Astrocyte of the spinal cord (primary cell): ENCODE data around the gene CGNL1.

ENCODE experiments used
- DNase-seq: peaks from one replicate; pipeline ENCODE4 v3.0.0; 2011; ENCODE audit warnings: low read depth, low spot score
- H3K4me3 ChIP-seq: 2 replicates; pipeline ENCODE4 v1.5.1; 2011; ENCODE audit warnings: low read depth, mild to moderate bottlenecking, low read length, moderate library complexity
- in situ Hi-C: cut with HindIII; loops from 2 replicates; pipeline ENCODE4 v1.10.0; 2017; ENCODE audit warnings: low sequenced_read_pairs
- TF ChIP-seq, protein P1 (sequence below): IDR thresholded peaks from 2 replicates; pipeline ENCODE4 v1.5.1; 2012; ENCODE audit warnings: low read depth, mild to moderate bottlenecking, low read length, inconsistent platforms

The CGNL1 gene

DNA sequence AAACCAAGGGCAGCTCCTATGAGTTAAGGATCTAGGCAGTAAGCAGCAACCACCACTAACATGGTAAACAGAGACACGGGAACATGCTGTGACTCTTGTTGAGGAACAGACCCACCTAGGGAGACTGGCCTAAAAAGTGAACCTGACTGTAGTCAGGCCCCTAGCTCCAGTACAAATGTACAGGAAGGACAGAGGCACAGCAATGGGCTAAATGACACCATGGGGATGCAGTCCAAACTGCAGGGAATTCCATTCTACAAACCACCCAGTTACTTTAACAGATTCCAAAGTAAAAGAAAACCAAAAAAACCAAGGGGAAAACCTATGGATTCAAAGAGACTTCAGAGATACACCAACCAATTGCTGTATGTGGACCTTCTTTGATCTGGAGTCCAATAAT is 28.2 kb upstream of the CGNL1 start:
- no peak overlapping the region for H3K4me3 ChIP-seq
- no peak for DNase-seq
- TF ChIP-seq, protein P1, sequence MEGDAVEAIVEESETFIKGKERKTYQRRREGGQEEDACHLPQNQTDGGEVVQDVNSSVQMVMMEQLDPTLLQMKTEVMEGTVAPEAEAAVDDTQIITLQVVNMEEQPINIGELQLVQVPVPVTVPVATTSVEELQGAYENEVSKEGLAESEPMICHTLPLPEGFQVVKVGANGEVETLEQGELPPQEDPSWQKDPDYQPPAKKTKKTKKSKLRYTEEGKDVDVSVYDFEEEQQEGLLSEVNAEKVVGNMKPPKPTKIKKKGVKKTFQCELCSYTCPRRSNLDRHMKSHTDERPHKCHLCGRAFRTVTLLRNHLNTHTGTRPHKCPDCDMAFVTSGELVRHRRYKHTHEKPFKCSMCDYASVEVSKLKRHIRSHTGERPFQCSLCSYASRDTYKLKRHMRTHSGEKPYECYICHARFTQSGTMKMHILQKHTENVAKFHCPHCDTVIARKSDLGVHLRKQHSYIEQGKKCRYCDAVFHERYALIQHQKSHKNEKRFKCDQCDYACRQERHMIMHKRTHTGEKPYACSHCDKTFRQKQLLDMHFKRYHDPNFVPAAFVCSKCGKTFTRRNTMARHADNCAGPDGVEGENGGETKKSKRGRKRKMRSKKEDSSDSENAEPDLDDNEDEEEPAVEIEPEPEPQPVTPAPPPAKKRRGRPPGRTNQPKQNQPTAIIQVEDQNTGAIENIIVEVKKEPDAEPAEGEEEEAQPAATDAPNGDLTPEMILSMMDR: no peak
- in situ Hi-C loops: no loop called here

GRCh38 chr15:57352535-57353316 is 23.6 kb upstream of the CGNL1 start:
- no peak for DNase-seq
- TF ChIP-seq, protein P1: no peak
- in situ Hi-C loops: no loop called here
- no peak overlapping the region for H3K4me3 ChIP-seq

DNA sequence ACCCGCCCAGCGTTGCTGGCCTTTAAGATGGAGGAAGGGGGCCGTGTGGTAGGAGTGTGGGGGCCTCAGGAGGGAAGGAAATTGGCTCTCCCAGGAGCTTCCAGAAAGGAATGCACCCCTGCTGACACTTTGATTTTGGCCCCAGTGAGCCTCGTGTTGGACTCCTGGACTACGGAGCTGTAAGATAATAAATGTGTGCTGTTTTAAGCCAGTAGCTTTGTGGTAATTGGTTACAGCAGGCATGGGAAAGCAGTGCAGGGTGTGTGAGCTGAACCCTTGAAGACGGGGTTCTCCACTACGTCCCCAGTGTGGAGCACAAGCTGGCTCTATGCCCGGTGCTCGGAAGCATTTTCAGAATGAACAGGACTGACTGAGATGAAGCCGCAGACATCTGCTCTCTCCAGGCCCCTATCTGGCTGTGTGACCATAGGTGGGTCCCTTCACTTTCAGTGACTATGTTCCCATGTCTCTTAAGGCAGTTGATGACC is 22.9 kb upstream of the CGNL1 start:
- no peak overlapping the region for H3K4me3 ChIP-seq
- TF ChIP-seq, protein P1: no peak
- DNase-seq: peak; percentile 48
- in situ Hi-C loops: no loop called here

DNA sequence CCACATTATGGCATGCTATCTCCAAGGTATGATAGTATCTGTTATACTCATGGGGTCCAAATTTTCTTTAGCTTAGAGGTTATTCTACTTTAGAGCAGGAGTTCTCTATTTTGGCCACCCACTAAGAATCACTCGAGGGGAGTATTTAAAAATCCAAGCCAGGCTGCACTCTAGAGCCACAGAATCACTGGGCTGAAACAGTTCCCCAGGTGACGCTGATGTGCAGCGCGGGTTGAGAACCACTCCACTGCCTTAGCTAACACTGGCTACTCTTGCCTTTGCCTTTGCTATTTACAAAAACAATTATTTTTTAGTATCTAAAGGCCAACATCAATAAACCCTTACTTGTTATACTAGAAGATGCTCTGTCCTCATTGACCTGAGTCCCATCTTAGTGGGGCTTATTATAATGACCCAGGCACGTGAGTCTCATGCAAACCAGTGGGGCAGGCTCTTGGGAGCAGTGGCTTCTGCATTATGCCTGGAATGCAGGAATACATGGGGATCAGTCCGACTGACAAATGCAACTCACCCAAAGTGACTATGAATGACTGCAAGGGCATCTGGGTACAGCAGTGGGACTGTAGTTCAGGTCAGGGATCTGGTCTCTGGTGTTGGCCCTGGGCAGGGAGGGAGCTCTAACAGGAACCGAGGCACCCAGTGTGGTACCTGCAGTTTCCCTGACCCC is 21.7 kb upstream of the CGNL1 start:
- in situ Hi-C loops: no loop called here
- DNase-seq: no peak
- no peak overlapping the region for H3K4me3 ChIP-seq
- TF ChIP-seq, protein P1: no peak

- no peak overlapping the region for H3K4me3 ChIP-seq
- TF ChIP-seq, protein P1: no peak
- no peak for DNase-seq
- in situ Hi-C loops: no loop called here
Measured at GRCh38 chr15:57355259-57355658, 21.0 kb upstream of the CGNL1 start.

DNA sequence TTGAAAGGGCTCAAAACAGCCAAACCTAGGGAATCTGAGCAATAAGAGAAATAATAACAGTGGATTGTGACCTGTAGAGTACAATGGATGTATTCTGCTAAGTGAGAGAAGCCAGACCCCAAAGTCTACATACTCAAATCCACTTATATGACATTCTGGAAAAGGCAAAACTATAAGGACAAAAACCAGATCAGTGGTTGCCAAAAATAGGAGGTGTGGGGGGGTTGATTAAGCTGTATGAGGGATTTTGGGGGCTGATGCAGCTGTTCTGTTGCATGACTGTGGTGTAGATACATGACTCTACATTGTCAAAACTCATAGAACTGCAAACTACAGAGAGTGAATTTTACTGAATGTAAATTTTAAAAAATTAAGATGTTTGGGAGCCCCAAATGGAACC is 20.1 kb upstream of the CGNL1 start:
- no peak for DNase-seq
- no peak overlapping the region for H3K4me3 ChIP-seq
- in situ Hi-C loops: no loop called here
- TF ChIP-seq, protein P1: no peak
